WTC11 (cell line): Measurements from ENCODE around the gene SCN8A. TPM values are rescaled to one million over a fixed set of nuclear protein-coding genes. Genes with fewer than 3 reads are reported as not detected.

Source experiments
- ATAC-seq: fragments of 200-7000 bp; cut with Tn5 transposase; 2 replicates; pipeline ENCODE4 v1.10.0; 2021; ENCODE audit warnings: mild to moderate bottlenecking, moderate library complexity
- CTCF ChIA-PET: fragments of 300-600 bp; sonication (Branson Sonifier 250); formaldehyde crosslinking; loops from one replicate; lab custom pipeline; 2021; ENCODE audit warnings: antibody characterized with exemption; lab: Charles Lee
- POLR2A ChIA-PET: fragments of 350-600 bp; sonication (Branson Sonifier 250); formaldehyde crosslinking; loops from one replicate; lab custom pipeline; 2021; ENCODE audit warnings: antibody characterized with exemption; lab: Charles Lee
- DNase-seq: peaks from one replicate; pipeline ENCODE4 v3.0.0; 2021; ENCODE audit warnings: low spot score
- H3K27ac Mint-ChIP-seq: 2 replicates; pipeline ENCODE4 v1.8.0; 2021; ENCODE audit warnings: mixed read lengths
- H3K27me3 Mint-ChIP-seq: 2 replicates; pipeline ENCODE4 v1.8.0; 2021; ENCODE audit warnings: low read depth, mild to moderate bottlenecking, moderate library complexity, mixed read lengths
- H3K36me3 Mint-ChIP-seq: 2 replicates; pipeline ENCODE4 v1.8.0; 2021; ENCODE audit warnings: mixed read lengths
- H3K4me1 Mint-ChIP-seq: 2 replicates; pipeline ENCODE4 v1.8.0; 2022; ENCODE audit warnings: mixed read lengths
- H3K4me3 Mint-ChIP-seq: 2 replicates; pipeline ENCODE4 v1.8.0; 2021; ENCODE audit warnings: mild to moderate bottlenecking, moderate library complexity, mixed read lengths
- H3K9me3 Mint-ChIP-seq: 2 replicates; pipeline ENCODE4 v1.8.0; 2021; ENCODE audit warnings: mixed read lengths
- ARID4B ChIP-seq: sonication (generic); formaldehyde crosslinking; IDR thresholded peaks from 2 replicates; pipeline ENCODE4 v1.8.0; 2023; ENCODE audit warnings: missing genetic modification reagents, mild to moderate bottlenecking, borderline replicate concordance
- ATF3 ChIP-seq: sonication (generic); formaldehyde crosslinking; conservative IDR thresholded peaks from 2 replicates; pipeline ENCODE4 v1.8.1; 2022; ENCODE audit warnings: mild to moderate bottlenecking, missing genetic modification reagents
- FOXK1 ChIP-seq: sonication (generic); formaldehyde crosslinking; IDR thresholded peaks from 2 replicates; pipeline ENCODE4 v1.8.0; 2022; ENCODE audit warnings: mild to moderate bottlenecking, moderate library complexity, missing genetic modification reagents
- HMGA2 ChIP-seq: fragments of 250-450 bp; sonication (Bioruptor Pico); IDR thresholded peaks from 2 replicates; pipeline ENCODE4 v1.4.0; 2021; ENCODE audit warnings: mild to moderate bottlenecking, moderate library complexity
- IRF2 ChIP-seq: sonication (generic); formaldehyde crosslinking; IDR thresholded peaks from 2 replicates; pipeline ENCODE4 v1.8.0; 2022; ENCODE audit warnings: low read depth, missing genetic modification reagents, borderline replicate concordance
- JAZF1 ChIP-seq: fragments of 250-450 bp; sonication (Bioruptor Pico); IDR thresholded peaks from 2 replicates; pipeline ENCODE4 v1.9.0; 2021; ENCODE audit warnings: moderate library complexity, mild to moderate bottlenecking, inconsistent platforms
- KAT7 ChIP-seq: sonication (generic); formaldehyde crosslinking; IDR thresholded peaks from 2 replicates; pipeline ENCODE4 v1.8.1; 2023; ENCODE audit warnings: missing genetic modification reagents, mild to moderate bottlenecking, borderline replicate concordance
- MXD4 ChIP-seq: fragments of 250-450 bp; sonication (Bioruptor Pico); IDR thresholded peaks from 2 replicates; pipeline ENCODE4 v1.8.0; 2021; ENCODE audit warnings: mild to moderate bottlenecking, moderate library complexity, borderline replicate concordance
- NFATC4 ChIP-seq: fragments of 250-450 bp; sonication (Bioruptor Pico); IDR thresholded peaks from 2 replicates; pipeline ENCODE4 v1.9.0; 2021; ENCODE audit warnings: mild to moderate bottlenecking
- NR3C1 ChIP-seq: sonication (generic); formaldehyde crosslinking; conservative IDR thresholded peaks from 2 replicates; pipeline ENCODE4 v1.8.1; 2023; ENCODE audit warnings: low read depth, mild to moderate bottlenecking, missing genetic modification reagents
- PRDM15 ChIP-seq: sonication (generic); formaldehyde crosslinking; IDR thresholded peaks from 2 replicates; pipeline ENCODE4 v1.8.0; 2022; ENCODE audit warnings: missing genetic modification reagents
- RORB ChIP-seq: fragments of 250-450 bp; sonication (Bioruptor Pico); IDR thresholded peaks from 2 replicates; pipeline ENCODE4 v1.9.0; 2021; ENCODE audit warnings: mild to moderate bottlenecking
- TEAD1 ChIP-seq: sonication (generic); formaldehyde crosslinking; IDR thresholded peaks from 2 replicates; pipeline ENCODE4 v1.8.0; 2022; ENCODE audit warnings: mild to moderate bottlenecking, missing genetic modification reagents
- TP53 ChIP-seq: sonication (generic); formaldehyde crosslinking; IDR thresholded peaks from 2 replicates; pipeline ENCODE4 v1.8.1; 2023; ENCODE audit warnings: mild to moderate bottlenecking, missing genetic modification reagents
- ZMAT4 ChIP-seq: fragments of 250-450 bp; sonication (Bioruptor Pico); IDR thresholded peaks from 2 replicates; pipeline ENCODE4 v1.9.0; 2021; ENCODE audit warnings: mild to moderate bottlenecking
- ZNF138 ChIP-seq: sonication (generic); formaldehyde crosslinking; conservative IDR thresholded peaks from 2 replicates; pipeline ENCODE4 v1.8.1; 2022; ENCODE audit warnings: mild to moderate bottlenecking, moderate library complexity, missing genetic modification reagents
- ZNF232 ChIP-seq: sonication (generic); formaldehyde crosslinking; IDR thresholded peaks from 2 replicates; pipeline ENCODE4 v1.8.0; 2022; ENCODE audit warnings: mild to moderate bottlenecking, missing genetic modification reagents
- ZNF263 ChIP-seq: sonication (generic); formaldehyde crosslinking; IDR thresholded peaks from 2 replicates; pipeline ENCODE4 v1.8.1; 2022; ENCODE audit warnings: low read depth, mild to moderate bottlenecking, moderate library complexity, missing genetic modification reagents
- ZNF416 ChIP-seq: fragments of 250-450 bp; sonication (Bioruptor Pico); IDR thresholded peaks from 2 replicates; pipeline ENCODE4 v1.9.0; 2021; ENCODE audit warnings: mild to moderate bottlenecking, inconsistent platforms
- ZNF512 ChIP-seq: sonication (generic); formaldehyde crosslinking; IDR thresholded peaks from 2 replicates; pipeline ENCODE4 v1.8.1; 2022; ENCODE audit warnings: missing genetic modification reagents, borderline replicate concordance
- ZNF532 ChIP-seq: fragments of 250-450 bp; sonication (Bioruptor Pico); IDR thresholded peaks from 2 replicates; pipeline ENCODE4 v1.9.0; 2021; ENCODE audit warnings: mild to moderate bottlenecking, borderline replicate concordance
- total RNA-seq: library from RNA; stranded (reverse); gene quantifications from 3 replicates; pipeline ENCODE4 v1.2.3, GENCODE V29; 2021

Gene SCN8A
- total RNA-seq, 1 experiment from 2014 or later = 14.4 TPM

- Mint-ChIP-seq H3K36me3 (peaks cover 5% of the 10 kb centered on the region; the same call in 1 of the 2 replicates), H3K4me1 (no peaks in the 10 kb centered on the region), H3K4me3 (no peak overlapping the region), H3K27me3 (no peaks in the 10 kb centered on the region), H3K9me3 (no peaks in the 10 kb centered on the region), H3K27ac (no peak overlapping the region)
- ChIA-PET CTCF (interaction anchor here (2.0 kb wide), 1 partner anchor 29 kb away, joined by 7 read pairs; a partner anchor contains a TSS), POLR2A (no interaction called here)
- TF ChIP-seq TEAD1 (CRISPR knock-in tag) (no peak), JAZF1 (CRISPR knock-in tag) (no peak), PRDM15 (CRISPR knock-in tag) (no peak), HMGA2 (CRISPR knock-in tag) (no peak), MXD4 (CRISPR knock-in tag) (no peak), KAT7 (CRISPR knock-in tag) (no peak), RORB (CRISPR knock-in tag) (no peak), TP53 (no peak), ZNF232 (CRISPR knock-in tag) (no peak), ZNF416 (no peak), ZNF263 (CRISPR knock-in tag) (no peak), ARID4B (CRISPR knock-in tag) (no peak), IRF2 (CRISPR knock-in tag) (no peak), ATF3 (CRISPR knock-in tag) (no peak), ZNF512 (CRISPR knock-in tag) (no peak)
- DNase-seq = no peak
- ATAC-seq = no peak
Measured at GRCh38 chr12:51784688-51785087, 193.7 kb downstream of the SCN8A start.

GRCh38 chr12:51785906-51786305, 194.9 kb downstream of the SCN8A start:
- DNase-seq = no peak
- CTCF ChIA-PET = interaction anchor here (2.0 kb wide), 1 partner anchor 28 kb away, joined by 7 read pairs; a partner anchor contains a TSS
- no peak overlapping the region for H3K4me3 Mint-ChIP-seq
- ATAC-seq = no peak
- H3K36me3 Mint-ChIP-seq = peaks cover 10% of the 10 kb centered on the region; the same call in 1 of the 2 replicates
- H3K9me3 Mint-ChIP-seq = no peaks in the 10 kb centered on the region
- no peaks in the 10 kb centered on the region for H3K4me1 Mint-ChIP-seq
- H3K27ac Mint-ChIP-seq = no peak overlapping the region
- H3K27me3 Mint-ChIP-seq = no peaks in the 10 kb centered on the region
- POLR2A ChIA-PET = no interaction called here
- TF ChIP-seq ZNF138 (CRISPR knock-in tag) = no peak
- no peak for TF ChIP-seq ZNF532 (CRISPR knock-in tag)
- no peak for TF ChIP-seq ZMAT4 (CRISPR knock-in tag)
- TF ChIP-seq NFATC4 (CRISPR knock-in tag) = no peak
- no peak for TF ChIP-seq NR3C1 (CRISPR knock-in tag)
- TF ChIP-seq FOXK1 (CRISPR knock-in tag) = no peak
